DOHH2 (cell line): Measurements from ENCODE around the gene FABP6.

ENCODE experiments used
- H3F3A ChIP-seq: fragments of 200-600 bp; sonication (generic), shearing (Covaris generic); 2 replicates; pipeline ENCODE4 v1.6.0; 2016; ENCODE audit warnings: antibody characterized with exemption, mild to moderate bottlenecking; ENCODE audit not compliant: control insufficient read depth, insufficient read depth
- H3K27ac ChIP-seq: fragments of 200-600 bp; sonication (generic); 2 replicates; pipeline ENCODE4 v1.5.1; 2014; ENCODE audit warnings: low read depth, mild to moderate bottlenecking, low read length, moderate library complexity
- H3K27me3 ChIP-seq: fragments of 200-600 bp; sonication (generic); 2 replicates; pipeline ENCODE4 v1.6.1; 2014; ENCODE audit warnings: mild to moderate bottlenecking, low read length, mixed read lengths; ENCODE audit not compliant: control insufficient read depth
- H3K36me3 ChIP-seq: fragments of 200-600 bp; sonication (generic); 2 replicates; pipeline ENCODE4 v1.6.1; 2014; ENCODE audit warnings: mild to moderate bottlenecking, low read length, moderate library complexity, mixed read lengths; ENCODE audit not compliant: control insufficient read depth
- H3K4me1 ChIP-seq: fragments of 200-600 bp; sonication (generic); 2 replicates; pipeline ENCODE4 v1.6.1; 2014; ENCODE audit warnings: mild to moderate bottlenecking, low read length, mixed read lengths; ENCODE audit not compliant: control insufficient read depth
- H3K4me2 ChIP-seq: fragments of 200-600 bp; sonication (generic); 2 replicates; pipeline ENCODE4 v1.6.0; 2014; ENCODE audit warnings: mild to moderate bottlenecking, low read length, moderate library complexity
- H3K4me3 ChIP-seq: fragments of 200-600 bp; sonication (generic); 2 replicates; pipeline ENCODE4 v1.5.1; 2014; ENCODE audit warnings: mild to moderate bottlenecking, low read length, mixed read lengths
- H3K79me2 ChIP-seq: fragments of 200-600 bp; sonication (generic); 2 replicates; pipeline ENCODE4 v1.6.1; 2014; ENCODE audit warnings: mild to moderate bottlenecking, low read length, mixed read lengths; ENCODE audit not compliant: control insufficient read depth
- H3K9me2 ChIP-seq: fragments of 200-600 bp; sonication (generic); replicated peaks from 2 replicates; pipeline ENCODE4 v1.6.1; 2014; ENCODE audit warnings: mild to moderate bottlenecking, low read length, mixed read lengths; ENCODE audit not compliant: control insufficient read depth
- H3K9me3 ChIP-seq: fragments of 200-600 bp; sonication (generic); 2 replicates; pipeline ENCODE4 v1.6.1; 2014; ENCODE audit warnings: antibody characterized with exemption, low read length, mixed read lengths; ENCODE audit not compliant: control insufficient read depth, insufficient read depth
- H4K20me1 ChIP-seq: fragments of 200-600 bp; sonication (generic); 2 replicates; pipeline ENCODE4 v1.6.0; 2014; ENCODE audit warnings: low read depth, mild to moderate bottlenecking, antibody characterized with exemption, low read length, moderate library complexity; ENCODE audit not compliant: control insufficient read depth, insufficient read depth
- EZH2phosphoT487 ChIP-seq: fragments of 200-600 bp; sonication (generic); IDR thresholded peaks from 2 replicates; pipeline ENCODE4 v1.6.1; 2017; ENCODE audit warnings: borderline replicate concordance, mild to moderate bottlenecking, antibody characterized with exemption, low read length, moderate library complexity, mixed read lengths
- TF ChIP-seq, protein P1 (sequence below): fragments of 200-600 bp; sonication (generic); IDR thresholded peaks from one replicate; pipeline ENCODE4 v1.5.1; 2014; ENCODE audit warnings: antibody characterized with exemption, mild to moderate bottlenecking, low read depth, low read length; ENCODE audit not compliant: poor library complexity, severe bottlenecking

FABP6 gene

DNA sequence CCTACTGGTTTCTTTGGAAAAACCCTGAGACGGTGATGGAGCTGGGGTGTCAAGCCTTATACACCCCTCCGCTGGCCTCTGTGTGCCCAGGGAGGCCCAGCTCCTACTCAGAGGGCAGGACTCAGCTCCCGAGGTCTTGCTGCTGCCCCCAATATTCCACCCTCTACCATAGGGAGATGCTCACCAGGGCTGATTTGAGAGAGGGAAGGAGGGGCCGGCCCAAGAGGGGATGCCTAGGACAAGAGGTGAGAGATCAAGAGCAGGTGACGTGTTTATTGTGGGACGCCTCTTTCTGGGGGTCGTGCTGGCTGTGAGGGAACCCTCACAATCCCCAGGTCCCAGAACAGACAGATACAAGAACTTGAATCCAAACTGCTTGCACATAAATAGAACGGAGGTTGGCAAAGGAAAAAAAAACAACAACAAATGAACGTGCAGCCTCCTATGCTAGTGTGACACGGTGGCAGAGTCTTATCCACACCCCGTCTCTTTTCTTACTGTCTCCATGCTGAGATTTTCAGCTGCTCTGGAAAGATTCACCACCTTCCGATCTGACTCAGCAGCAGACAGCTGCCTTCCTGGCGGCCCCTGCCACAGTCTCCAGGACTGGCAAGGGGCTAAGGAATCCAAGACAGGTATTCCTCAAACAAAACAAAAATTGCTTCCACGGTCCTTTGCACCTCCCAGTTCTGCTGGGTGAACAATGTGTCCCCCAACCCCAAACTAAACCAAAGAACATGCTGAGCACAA is 22.3 kb downstream of the FABP6 start:
- H3K4me3 ChIP-seq: no peak overlapping the region
- H3F3A ChIP-seq: no peaks in the 10 kb centered on the region
- TF ChIP-seq, protein P1, sequence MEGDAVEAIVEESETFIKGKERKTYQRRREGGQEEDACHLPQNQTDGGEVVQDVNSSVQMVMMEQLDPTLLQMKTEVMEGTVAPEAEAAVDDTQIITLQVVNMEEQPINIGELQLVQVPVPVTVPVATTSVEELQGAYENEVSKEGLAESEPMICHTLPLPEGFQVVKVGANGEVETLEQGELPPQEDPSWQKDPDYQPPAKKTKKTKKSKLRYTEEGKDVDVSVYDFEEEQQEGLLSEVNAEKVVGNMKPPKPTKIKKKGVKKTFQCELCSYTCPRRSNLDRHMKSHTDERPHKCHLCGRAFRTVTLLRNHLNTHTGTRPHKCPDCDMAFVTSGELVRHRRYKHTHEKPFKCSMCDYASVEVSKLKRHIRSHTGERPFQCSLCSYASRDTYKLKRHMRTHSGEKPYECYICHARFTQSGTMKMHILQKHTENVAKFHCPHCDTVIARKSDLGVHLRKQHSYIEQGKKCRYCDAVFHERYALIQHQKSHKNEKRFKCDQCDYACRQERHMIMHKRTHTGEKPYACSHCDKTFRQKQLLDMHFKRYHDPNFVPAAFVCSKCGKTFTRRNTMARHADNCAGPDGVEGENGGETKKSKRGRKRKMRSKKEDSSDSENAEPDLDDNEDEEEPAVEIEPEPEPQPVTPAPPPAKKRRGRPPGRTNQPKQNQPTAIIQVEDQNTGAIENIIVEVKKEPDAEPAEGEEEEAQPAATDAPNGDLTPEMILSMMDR: no peak
- TF ChIP-seq EZH2phosphoT487: no peak
- H3K27ac ChIP-seq: no peak overlapping the region
- no peaks in the 10 kb centered on the region for H3K4me1 ChIP-seq
- no peaks in the 10 kb centered on the region for H4K20me1 ChIP-seq
- H3K36me3 ChIP-seq: no peaks in the 10 kb centered on the region
- H3K79me2 ChIP-seq: no peaks in the 10 kb centered on the region
- H3K27me3 ChIP-seq: peaks cover 5% of the 10 kb centered on the region; the same call in 1 of the 2 replicates
- H3K9me2 ChIP-seq: no peaks in the 10 kb centered on the region
- no peaks in the 10 kb centered on the region for H3K9me3 ChIP-seq
- H3K4me2 ChIP-seq: no peak overlapping the region

DNA sequence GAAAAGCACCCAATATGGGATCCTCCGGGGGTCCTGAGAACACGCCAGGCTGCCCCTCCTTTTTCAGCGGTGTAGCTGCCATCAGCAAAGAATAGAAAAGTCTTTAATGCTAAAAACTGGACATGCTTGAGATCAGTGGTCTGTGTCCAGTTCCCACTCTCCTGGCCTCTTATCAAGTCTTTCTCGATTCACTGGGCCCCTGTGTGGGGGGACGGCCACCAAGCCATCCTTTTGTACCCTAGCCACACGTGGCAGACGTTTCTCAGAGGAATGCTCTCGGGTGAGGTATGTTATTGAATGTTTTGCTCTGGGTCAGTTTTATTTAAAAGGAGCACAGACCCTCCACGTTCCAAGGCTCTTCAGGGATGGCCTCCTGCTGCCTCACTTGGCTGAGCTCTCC is 23.6 kb downstream of the FABP6 start:
- no peaks in the 10 kb centered on the region for H3K79me2 ChIP-seq
- H3K27me3 ChIP-seq: peaks cover 5% of the 10 kb centered on the region; the same call in 1 of the 2 replicates
- H3K4me2 ChIP-seq: no peak overlapping the region
- no peaks in the 10 kb centered on the region for H3K9me3 ChIP-seq
- no peaks in the 10 kb centered on the region for H4K20me1 ChIP-seq
- H3K36me3 ChIP-seq: no peaks in the 10 kb centered on the region
- no peak overlapping the region for H3K27ac ChIP-seq
- H3K9me2 ChIP-seq: no peaks in the 10 kb centered on the region
- TF ChIP-seq, protein P1: no peak
- no peak for TF ChIP-seq EZH2phosphoT487
- no peaks in the 10 kb centered on the region for H3K4me1 ChIP-seq
- no peak overlapping the region for H3K4me3 ChIP-seq
- H3F3A ChIP-seq: no peaks in the 10 kb centered on the region

DNA sequence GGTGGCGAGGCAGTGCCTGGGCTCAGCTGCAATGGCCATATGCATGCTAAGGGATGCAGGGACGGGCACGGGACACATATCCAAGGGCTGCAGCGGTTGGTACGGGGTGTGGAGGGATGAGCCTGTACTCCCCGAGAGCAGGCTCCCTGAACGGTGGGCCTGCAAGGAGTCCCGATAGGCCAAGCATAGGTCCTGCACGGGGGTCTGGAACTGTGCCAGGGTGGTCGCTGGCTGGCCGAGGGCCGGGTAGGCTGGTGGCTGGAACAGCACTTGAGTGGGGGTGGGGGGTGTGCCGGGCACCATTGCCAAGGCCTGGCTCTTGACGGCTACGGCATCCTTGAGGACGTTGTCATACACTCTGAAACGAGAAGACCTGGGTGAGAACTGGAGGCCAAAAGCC is 24.1 kb downstream of the FABP6 start:
- Histone ChIP-seq H3F3A (no peaks in the 10 kb centered on the region), H3K36me3 (no peaks in the 10 kb centered on the region), H3K9me2 (no peaks in the 10 kb centered on the region), H4K20me1 (no peaks in the 10 kb centered on the region), H3K4me3 (no peak overlapping the region), H3K4me2 (no peak overlapping the region), H3K9me3 (no peaks in the 10 kb centered on the region), H3K4me1 (no peaks in the 10 kb centered on the region), H3K27me3 (peaks cover 5% of the 10 kb centered on the region; the same call in 1 of the 2 replicates), H3K27ac (no peak overlapping the region), H3K79me2 (no peaks in the 10 kb centered on the region)
- TF ChIP-seq EZH2phosphoT487: no peak
- TF ChIP-seq, protein P1: no peak
